GM12878 (cell line): ENCODE measurements around the gene NEB. TPM values are rescaled to one million over a fixed set of nuclear protein-coding genes. Genes with fewer than 3 reads are reported as not detected.

Experiments
- ATAC-seq: fragments of 200-7000 bp; cut with Tn5 transposase; 3 replicates; pipeline ENCODE4 v1.9.1; 2020; ENCODE audit warnings: mild to moderate bottlenecking, moderate library complexity
- BruUV-seq: library from RNA; stranded (reverse); fragments of 400-500 nt; replicated peaks from 2 replicates; lab custom pipeline; 2021; lab: Mats Ljungman, UMichigan
- CTCF ChIA-PET: fragments of 300-600 bp; sonication (Branson Sonifier 250); formaldehyde crosslinking; extraction: SDS; loops from one replicate; lab custom pipeline; 2021; ENCODE audit warnings: inconsistent platforms; lab: Yijun Ruan, JAX
- POLR2A ChIA-PET: fragments of 350-600 bp; formaldehyde crosslinking; extraction: SDS; loops from one replicate; lab custom pipeline; 2021; ENCODE audit warnings: inconsistent platforms; lab: Charles Lee
- RAD21 ChIA-PET: fragments of 300-600 bp; sonication (Branson Sonifier 250); formaldehyde crosslinking; loops from one replicate; lab custom pipeline; 2023; ENCODE audit warnings: antibody characterized with exemption; ENCODE audit not compliant: unreplicated experiment; lab: Charles Lee
- SMC1A ChIA-PET: fragments of 300-600 bp; sonication (Branson Sonifier 250); formaldehyde crosslinking; loops from one replicate; lab custom pipeline; 2023; ENCODE audit not compliant: unreplicated experiment, uncharacterized antibody; lab: Charles Lee
- DNase-seq: peaks from one replicate; pipeline ENCODE4 v3.0.0-alpha.2; 2011; ENCODE audit warnings: low read depth, low spot score
- FAIRE-seq: peaks from 3 replicates; lab custom pipeline; 2011; peaks lifted over from hg19 to GRCh38; lab: Jason Lieb, UNC
- H2AFZ ChIP-seq: 2 replicates; pipeline ENCODE4 v1.6.0; 2011; ENCODE audit warnings: low read depth, low read length, control low read depth; ENCODE audit not compliant: control insufficient read depth
- H3K27ac ChIP-seq: 2 replicates; pipeline ENCODE4 v1.5.1; 2011; ENCODE audit warnings: control low read depth; ENCODE audit not compliant: control insufficient read depth, insufficient read depth
- H3K27me3 ChIP-seq, 2 experiments: replicated peaks in 1 of 2; 2 replicates each; pipeline versions ENCODE4 v1.6.0 to v1.6.1; 2011; ENCODE audit warnings: low read length in 1 of 2; ENCODE audit not compliant: control insufficient read depth in 2 of 2, insufficient read depth in 2 of 2
- H3K36me3 ChIP-seq, 2 experiments: 2 replicates each; pipeline ENCODE4 v1.5.1; 2011; ENCODE audit warnings: low read length in 1 of 2; ENCODE audit not compliant: control insufficient read depth in 2 of 2, insufficient read depth in 2 of 2
- H3K4me1 ChIP-seq: 2 replicates; pipeline ENCODE4 v1.6.1; 2011; ENCODE audit warnings: mild to moderate bottlenecking, low read length, moderate library complexity, mixed read lengths; ENCODE audit not compliant: control insufficient read depth, insufficient read depth
- H3K4me2 ChIP-seq: 2 replicates; pipeline ENCODE4 v1.6.0; 2011; ENCODE audit warnings: control low read depth; ENCODE audit not compliant: control insufficient read depth, insufficient read depth
- H3K4me3 ChIP-seq: fragments of 200-600 bp; sonication (generic); 2 replicates; pipeline ENCODE4 v1.5.1; 2016
- H3K79me2 ChIP-seq: 2 replicates; pipeline ENCODE4 v1.6.0; 2011; ENCODE audit warnings: low read length; ENCODE audit not compliant: control insufficient read depth, insufficient read depth
- H3K9ac ChIP-seq: 2 replicates; pipeline ENCODE4 v1.8.0; 2011; ENCODE audit warnings: low read length, control low read depth, mixed read lengths; ENCODE audit not compliant: control insufficient read depth, insufficient read depth
- H3K9me3 ChIP-seq: replicated peaks from 3 replicates; pipeline ENCODE4 v1.5.1; 2011; ENCODE audit warnings: mild to moderate bottlenecking, low read length; ENCODE audit not compliant: control insufficient read depth, insufficient read depth
- H4K20me1 ChIP-seq: 2 replicates; pipeline ENCODE4 v1.6.0; 2011; ENCODE audit not compliant: control insufficient read depth, insufficient read depth
- BHLHE40 ChIP-seq, 2 experiments: fragments of 450-650 bp in 1 of 2; IDR thresholded peaks; 2 replicates each; pipeline ENCODE4 v1.6.1; 2011 to 2017; ENCODE audit warnings: low read depth in 2 of 2, borderline replicate concordance in 1 of 2, improper control_type of control experiment in 1 of 2, low read length in 1 of 2, mild to moderate bottlenecking in 1 of 2
- CREB1 ChIP-seq: IDR thresholded peaks from 2 replicates; pipeline ENCODE4 v1.6.1; 2012; ENCODE audit warnings: low read depth, mild to moderate bottlenecking, inconsistent platforms
- EED ChIP-seq: sonication (generic); IDR thresholded peaks from 2 replicates; pipeline ENCODE4 v1.6.1; 2016; ENCODE audit warnings: antibody characterized with exemption, low read depth
- IRF4 ChIP-seq: IDR thresholded peaks from 2 replicates; pipeline ENCODE4 v1.6.1; 2011; ENCODE audit warnings: low read depth, low read length
- PKNOX1 ChIP-seq: fragments of 450-650 bp; IDR thresholded peaks from 2 replicates; pipeline ENCODE4 v1.6.1; 2016; ENCODE audit warnings: mild to moderate bottlenecking
- SIN3A ChIP-seq: IDR thresholded peaks from 2 replicates; pipeline ENCODE4 v1.6.1; 2012; ENCODE audit warnings: low read depth, low read length, improper control_type of control experiment
- SMC3 ChIP-seq: IDR thresholded peaks from 2 replicates; pipeline ENCODE4 v1.6.1; 2011; ENCODE audit warnings: low read length, improper control_type of control experiment, borderline replicate concordance
- TAF1 ChIP-seq: IDR thresholded peaks from 2 replicates; pipeline ENCODE4 v1.6.1; 2011; ENCODE audit warnings: mild to moderate bottlenecking, low read depth, low read length, borderline replicate concordance
- ZNF592 ChIP-seq: fragments of 450-650 bp; IDR thresholded peaks from 2 replicates; pipeline ENCODE4 v1.6.1; 2017; ENCODE audit warnings: mild to moderate bottlenecking, moderate library complexity
- WGBS: methylation state at CpG from one replicate; pipeline ENCODE4 v1.1.6; 2016; ENCODE audit warnings: low lambda C conversion rate; ENCODE audit not compliant: insufficient replicate concordance, insufficient coverage; ENCODE audit errors: missing lambda C conversion rate; 5-methylcytosine and 5-hydroxymethylcytosine counted together
- in situ Hi-C: fragments of 300-500 bp; cut with MboI; formaldehyde crosslinking; loops from 9 replicates; pipeline ENCODE4 v1.14.3; 2018; ENCODE audit warnings: mixed read lengths
- intact Hi-C: fragments of 100-400 bp; cut with micrococcal nuclease; formaldehyde crosslinking; loops from one replicate; pipeline ENCODE4 v1.14.2; 2022; ENCODE audit not compliant: unreplicated experiment
- polyA plus RNA-seq, 11 experiments: library from polyadenylated mRNA; depleted of rRNA in 4 of 11; unstranded in 6 of 11; stranded (reverse) in 5 of 11; fragments of >200 nt; fragmentation: Nextera tagmentation in 4 of 11; fragmentation: Illumina TruSeq in 1 of 11; extraction: Ambion mirVana in 4 of 11; extraction: Trizol in 1 of 11; gene quantifications; 1 replicate in 1 of 11; 2 replicates in 10 of 11; pipeline versions ENCODE4 v1.2.1 to v1.2.3, GENCODE V29; 2011 to 2016; ENCODE audit warnings: inconsistent platforms in 2 of 11, missing spikeins in 2 of 11, low read depth in 1 of 11
- total RNA-seq, 4 experiments: library from RNA; depleted of rRNA in 3 of 4; stranded (reverse); fragments of >200 nt in 3 of 4; fragmentation: Illumina TruSeq in 1 of 4; extraction: Trizol in 1 of 4; gene quantifications; 2 replicates each; pipeline versions ENCODE4 v1.2.1 to v1.2.3, GENCODE V29; 2013 to 2021
- TF ChIP-seq, protein P1 (sequence below): fragments of 450-650 bp; formaldehyde crosslinking; IDR thresholded peaks from 2 replicates; pipeline ENCODE4 v1.5.0; 2022; ENCODE audit warnings: mild to moderate bottlenecking, missing genetic modification characterization
- TF ChIP-seq, protein P2 (sequence below): fragments of 450-650 bp; formaldehyde crosslinking; IDR thresholded peaks from 2 replicates; pipeline ENCODE4 v1.4.0; 2022; ENCODE audit warnings: mild to moderate bottlenecking, moderate library complexity

Gene NEB
- total and polyA plus RNA-seq, 10 of the 15 experiments (the other 5 are each of a cell fraction or from before 2014, with no cell fraction given), result 0.04 to 0.77 (median 0.12) TPM

- TF ChIP-seq, protein P1, sequence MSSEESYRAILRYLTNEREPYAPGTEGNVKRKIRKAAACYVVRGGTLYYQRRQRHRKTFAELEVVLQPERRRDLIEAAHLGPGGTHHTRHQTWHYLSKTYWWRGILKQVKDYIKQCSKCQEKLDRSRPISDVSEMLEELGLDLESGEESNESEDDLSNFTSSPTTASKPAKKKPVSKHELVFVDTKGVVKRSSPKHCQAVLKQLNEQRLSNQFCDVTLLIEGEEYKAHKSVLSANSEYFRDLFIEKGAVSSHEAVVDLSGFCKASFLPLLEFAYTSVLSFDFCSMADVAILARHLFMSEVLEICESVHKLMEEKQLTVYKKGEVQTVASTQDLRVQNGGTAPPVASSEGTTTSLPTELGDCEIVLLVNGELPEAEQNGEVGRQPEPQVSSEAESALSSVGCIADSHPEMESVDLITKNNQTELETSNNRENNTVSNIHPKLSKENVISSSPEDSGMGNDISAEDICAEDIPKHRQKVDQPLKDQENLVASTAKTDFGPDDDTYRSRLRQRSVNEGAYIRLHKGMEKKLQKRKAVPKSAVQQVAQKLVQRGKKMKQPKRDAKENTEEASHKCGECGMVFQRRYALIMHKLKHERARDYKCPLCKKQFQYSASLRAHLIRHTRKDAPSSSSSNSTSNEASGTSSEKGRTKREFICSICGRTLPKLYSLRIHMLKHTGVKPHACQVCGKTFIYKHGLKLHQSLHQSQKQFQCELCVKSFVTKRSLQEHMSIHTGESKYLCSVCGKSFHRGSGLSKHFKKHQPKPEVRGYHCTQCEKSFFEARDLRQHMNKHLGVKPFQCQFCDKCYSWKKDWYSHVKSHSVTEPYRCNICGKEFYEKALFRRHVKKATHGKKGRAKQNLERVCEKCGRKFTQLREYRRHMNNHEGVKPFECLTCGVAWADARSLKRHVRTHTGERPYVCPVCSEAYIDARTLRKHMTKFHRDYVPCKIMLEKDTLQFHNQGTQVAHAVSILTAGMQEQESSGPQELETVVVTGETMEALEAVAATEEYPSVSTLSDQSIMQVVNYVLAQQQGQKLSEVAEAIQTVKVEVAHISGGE, result no peak
- no peak for TF ChIP-seq IRF4
Observed at GRCh38 chr2:151498178-151498577, 236.1 kb downstream of the NEB start (continued).

- 100% methylated on average over 4 of the region's 4 CpGs for WGBS
- in situ Hi-C loops (no loop called here), intact Hi-C loops (no loop called here)
- ChIA-PET CTCF (no interaction called here), RAD21 (no interaction called here), SMC1A (interaction anchor here (0.9 kb wide), 1 partner anchor 9 kb away, joined by 3 read pairs; no protein-coding TSS in a partner anchor), POLR2A (no interaction called here)
- H3K4me1 ChIP-seq, result no peaks in the 10 kb centered on the region
- H3K36me3 ChIP-seq, result no peaks in the 10 kb centered on the region
- no peak for DNase-seq
- no peak overlapping the region for H2AFZ ChIP-seq
- H3K9ac ChIP-seq, result no peak overlapping the region
- no peaks in the 10 kb centered on the region for H3K27me3 ChIP-seq
- ATAC-seq, result no peak
- no peaks in the 10 kb centered on the region for H4K20me1 ChIP-seq
- H3K9me3 ChIP-seq, result no peaks in the 10 kb centered on the region
- BruUV-seq, result no TSS peak
- no peaks in the 10 kb centered on the region for H3K79me2 ChIP-seq
- no peak for FAIRE-seq
- H3K4me3 ChIP-seq, result no peak overlapping the region
- H3K27ac ChIP-seq, result no peak overlapping the region
- no peak overlapping the region for H3K4me2 ChIP-seq
- TF ChIP-seq ZNF592 (no peak), SIN3A (no peak), CREB1 (no peak), PKNOX1 (no peak), BHLHE40 (IDR thresholded peaks at IDR 0.05; ENCODE audit: borderline replicate concordance in 1 of 2, low read depth in 2 of 2, low read length in 1 of 2) (no peak), TAF1 (no peak), SMC3 (no peak), EED (no peak)
- TF ChIP-seq, protein P2, sequence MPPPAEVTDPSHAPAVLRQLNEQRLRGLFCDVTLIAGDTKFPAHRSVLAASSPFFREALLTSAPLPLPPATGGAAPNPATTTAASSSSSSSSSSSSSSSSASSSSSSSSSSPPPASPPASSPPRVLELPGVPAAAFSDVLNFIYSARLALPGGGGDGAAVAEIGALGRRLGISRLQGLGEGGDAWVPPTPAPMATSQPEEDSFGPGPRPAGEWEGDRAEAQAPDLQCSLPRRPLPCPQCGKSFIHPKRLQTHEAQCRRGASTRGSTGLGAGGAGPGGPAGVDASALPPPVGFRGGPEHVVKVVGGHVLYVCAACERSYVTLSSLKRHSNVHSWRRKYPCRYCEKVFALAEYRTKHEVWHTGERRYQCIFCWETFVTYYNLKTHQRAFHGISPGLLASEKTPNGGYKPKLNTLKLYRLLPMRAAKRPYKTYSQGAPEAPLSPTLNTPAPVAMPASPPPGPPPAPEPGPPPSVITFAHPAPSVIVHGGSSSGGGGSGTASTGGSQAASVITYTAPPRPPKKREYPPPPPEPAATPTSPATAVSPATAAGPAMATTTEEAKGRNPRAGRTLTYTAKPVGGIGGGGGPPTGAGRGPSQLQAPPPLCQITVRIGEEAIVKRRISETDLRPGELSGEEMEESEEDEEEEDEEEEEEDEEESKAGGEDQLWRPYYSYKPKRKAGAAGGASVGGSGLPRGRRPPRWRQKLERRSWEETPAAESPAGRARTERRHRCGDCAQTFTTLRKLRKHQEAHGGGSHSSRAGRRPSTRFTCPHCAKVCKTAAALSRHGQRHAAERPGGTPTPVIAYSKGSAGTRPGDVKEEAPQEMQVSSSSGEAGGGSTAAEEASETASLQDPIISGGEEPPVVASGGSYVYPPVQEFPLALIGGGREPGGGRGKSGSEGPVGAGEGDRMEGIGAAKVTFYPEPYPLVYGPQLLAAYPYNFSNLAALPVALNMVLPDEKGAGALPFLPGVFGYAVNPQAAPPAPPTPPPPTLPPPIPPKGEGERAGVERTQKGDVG (CRISPR knock-in tag), result no peak
Observed at GRCh38 chr2:151491496-151491895, 242.8 kb downstream of the NEB start.
